Measurements from ENCODE around the gene UBASH3B.

UBASH3B gene

GRCh38 chr11:122743097-122743741, 87.7 kb downstream of the UBASH3B start:
- H3K9me3 ChIP-seq (ENCODE audit: insufficient read depth, low read depth, low read length): no peaks in the 10 kb centered on the region
- peaks cover 2% of the 10 kb centered on the region for H3K4me1 ChIP-seq (ENCODE audit: insufficient read depth, low read length)
- H3K4me3 ChIP-seq (ENCODE audit: low read length): no peak overlapping the region
- no peaks in the 10 kb centered on the region for H3K36me3 ChIP-seq (ENCODE audit: insufficient read depth, low read depth, low read length)
- H3K9ac ChIP-seq (ENCODE audit: low read depth, low read length): no peak overlapping the region
- H3K27ac ChIP-seq (ENCODE audit: low read length): no peak overlapping the region
- no peaks in the 10 kb centered on the region for H3K27me3 ChIP-seq (ENCODE audit: insufficient read depth, low read length)

- Histone ChIP-seq H3K9ac (ENCODE audit: low read depth, low read length) (no peak overlapping the region), H3K27ac (ENCODE audit: low read length) (no peak overlapping the region), H3K36me3 (ENCODE audit: insufficient read depth, low read depth, low read length) (no peaks in the 10 kb centered on the region), H3K27me3 (ENCODE audit: insufficient read depth, low read length) (no peaks in the 10 kb centered on the region), H3K4me3 (ENCODE audit: low read length) (no peak overlapping the region), H3K9me3 (ENCODE audit: insufficient read depth, low read depth, low read length) (no peaks in the 10 kb centered on the region), H3K4me1 (ENCODE audit: insufficient read depth, low read length) (no peaks in the 10 kb centered on the region)
Observed at GRCh38 chr11:122743949-122744348, 88.4 kb downstream of the UBASH3B start.

GRCh38 chr11:122744357-122744756, 88.8 kb downstream of the UBASH3B start:
- no peaks in the 10 kb centered on the region for H3K27me3 ChIP-seq (ENCODE audit: insufficient read depth, low read length)
- H3K4me1 ChIP-seq (ENCODE audit: insufficient read depth, low read length): no peaks in the 10 kb centered on the region
- no peaks in the 10 kb centered on the region for H3K36me3 ChIP-seq (ENCODE audit: insufficient read depth, low read depth, low read length)
- no peak overlapping the region for H3K9ac ChIP-seq (ENCODE audit: low read depth, low read length)
- H3K4me3 ChIP-seq (ENCODE audit: low read length): no peak overlapping the region
- no peak overlapping the region for H3K27ac ChIP-seq (ENCODE audit: low read length)
- H3K9me3 ChIP-seq (ENCODE audit: insufficient read depth, low read depth, low read length): no peaks in the 10 kb centered on the region

- H3K9ac ChIP-seq (ENCODE audit: low read depth, low read length): no peak overlapping the region
- H3K27ac ChIP-seq (ENCODE audit: low read length): no peak overlapping the region
- H3K4me3 ChIP-seq (ENCODE audit: low read length): no peak overlapping the region
- H3K9me3 ChIP-seq (ENCODE audit: insufficient read depth, low read depth, low read length): no peaks in the 10 kb centered on the region
- no peaks in the 10 kb centered on the region for H3K27me3 ChIP-seq (ENCODE audit: insufficient read depth, low read length)
- no peaks in the 10 kb centered on the region for H3K4me1 ChIP-seq (ENCODE audit: insufficient read depth, low read length)
- H3K36me3 ChIP-seq (ENCODE audit: insufficient read depth, low read depth, low read length): no peaks in the 10 kb centered on the region
Observed at GRCh38 chr11:122745111-122745510, 89.6 kb downstream of the UBASH3B start.

GRCh38 chr11:122746050-122746478, 90.5 kb downstream of the UBASH3B start:
- no peaks in the 10 kb centered on the region for H3K27me3 ChIP-seq (ENCODE audit: insufficient read depth, low read length)
- H3K4me1 ChIP-seq (ENCODE audit: insufficient read depth, low read length): no peaks in the 10 kb centered on the region
- no peaks in the 10 kb centered on the region for H3K36me3 ChIP-seq (ENCODE audit: insufficient read depth, low read depth, low read length)
- H3K9ac ChIP-seq (ENCODE audit: low read depth, low read length): no peak overlapping the region
- no peak overlapping the region for H3K27ac ChIP-seq (ENCODE audit: low read length)
- no peak overlapping the region for H3K4me3 ChIP-seq (ENCODE audit: low read length)
- no peaks in the 10 kb centered on the region for H3K9me3 ChIP-seq (ENCODE audit: insufficient read depth, low read depth, low read length)

GRCh38 chr11:122746611-122747244, 91.2 kb downstream of the UBASH3B start:
- Histone ChIP-seq H3K9ac (ENCODE audit: low read depth, low read length) (no peak overlapping the region), H3K4me1 (ENCODE audit: insufficient read depth, low read length) (no peaks in the 10 kb centered on the region), H3K36me3 (ENCODE audit: insufficient read depth, low read depth, low read length) (no peaks in the 10 kb centered on the region), H3K4me3 (ENCODE audit: low read length) (no peak overlapping the region), H3K9me3 (ENCODE audit: insufficient read depth, low read depth, low read length) (no peaks in the 10 kb centered on the region), H3K27ac (ENCODE audit: low read length) (no peak overlapping the region), H3K27me3 (ENCODE audit: insufficient read depth, low read length) (no peaks in the 10 kb centered on the region)

GRCh38 chr11:122747351-122747781, 91.8 kb downstream of the UBASH3B start:
- no peaks in the 10 kb centered on the region for H3K27me3 ChIP-seq (ENCODE audit: insufficient read depth, low read length)
- H3K4me1 ChIP-seq (ENCODE audit: insufficient read depth, low read length): no peaks in the 10 kb centered on the region
- H3K4me3 ChIP-seq (ENCODE audit: low read length): no peak overlapping the region
- no peaks in the 10 kb centered on the region for H3K9me3 ChIP-seq (ENCODE audit: insufficient read depth, low read depth, low read length)
- no peak overlapping the region for H3K27ac ChIP-seq (ENCODE audit: low read length)
- H3K36me3 ChIP-seq (ENCODE audit: insufficient read depth, low read depth, low read length): no peaks in the 10 kb centered on the region
- no peak overlapping the region for H3K9ac ChIP-seq (ENCODE audit: low read depth, low read length)

- Histone ChIP-seq H3K27me3 (ENCODE audit: insufficient read depth, low read length) (no peaks in the 10 kb centered on the region), H3K36me3 (ENCODE audit: insufficient read depth, low read depth, low read length) (no peaks in the 10 kb centered on the region), H3K4me3 (ENCODE audit: low read length) (no peak overlapping the region), H3K9me3 (ENCODE audit: insufficient read depth, low read depth, low read length) (no peaks in the 10 kb centered on the region), H3K9ac (ENCODE audit: low read depth, low read length) (no peak overlapping the region), H3K27ac (ENCODE audit: low read length) (no peak overlapping the region), H3K4me1 (ENCODE audit: insufficient read depth, low read length) (no peaks in the 10 kb centered on the region)
Observed at GRCh38 chr11:122749005-122749687, 93.6 kb downstream of the UBASH3B start.

GRCh38 chr11:122750049-122750448, 94.5 kb downstream of the UBASH3B start:
- Histone ChIP-seq H3K9ac (ENCODE audit: low read depth, low read length) (no peak overlapping the region), H3K27me3 (ENCODE audit: insufficient read depth, low read length) (no peaks in the 10 kb centered on the region), H3K9me3 (ENCODE audit: insufficient read depth, low read depth, low read length) (no peaks in the 10 kb centered on the region), H3K4me1 (ENCODE audit: insufficient read depth, low read length) (no peaks in the 10 kb centered on the region), H3K4me3 (ENCODE audit: low read length) (no peak overlapping the region), H3K27ac (ENCODE audit: low read length) (no peak overlapping the region), H3K36me3 (ENCODE audit: insufficient read depth, low read depth, low read length) (no peaks in the 10 kb centered on the region)

GRCh38 chr11:122751292-122752070, 96.0 kb downstream of the UBASH3B start:
- Histone ChIP-seq H3K9ac (ENCODE audit: low read depth, low read length) (no peak overlapping the region), H3K36me3 (ENCODE audit: insufficient read depth, low read depth, low read length) (no peaks in the 10 kb centered on the region), H3K27ac (ENCODE audit: low read length) (no peak overlapping the region), H3K9me3 (ENCODE audit: insufficient read depth, low read depth, low read length) (no peaks in the 10 kb centered on the region), H3K27me3 (ENCODE audit: insufficient read depth, low read length) (no peaks in the 10 kb centered on the region), H3K4me1 (ENCODE audit: insufficient read depth, low read length) (no peaks in the 10 kb centered on the region), H3K4me3 (ENCODE audit: low read length) (no peak overlapping the region)

- Histone ChIP-seq H3K4me1 (ENCODE audit: insufficient read depth, low read length) (no peaks in the 10 kb centered on the region), H3K9me3 (ENCODE audit: insufficient read depth, low read depth, low read length) (no peaks in the 10 kb centered on the region), H3K9ac (ENCODE audit: low read depth, low read length) (no peak overlapping the region), H3K4me3 (ENCODE audit: low read length) (no peak overlapping the region), H3K27ac (ENCODE audit: low read length) (no peak overlapping the region), H3K36me3 (ENCODE audit: insufficient read depth, low read depth, low read length) (no peaks in the 10 kb centered on the region), H3K27me3 (ENCODE audit: insufficient read depth, low read length) (no peaks in the 10 kb centered on the region)
Observed at GRCh38 chr11:122754028-122754427, 98.5 kb downstream of the UBASH3B start.
